Esophagus squamous epithelium (tissue), 4 donors: ENCODE data around the gene CDT1.

Experiments
- POLR2A ChIP-seq, 4 donors: fragments of 450-650 bp; IDR thresholded peaks; one replicate each; pipeline ENCODE4 v1.6.1; 2017; ENCODE audit warnings: antibody characterized with exemption in 4 of 4, mild to moderate bottlenecking in 4 of 4, moderate library complexity in 3 of 4
- TF ChIP-seq, protein P1 (sequence below), 6 experiments: fragments of 450-650 bp in 4 of 6; fragments of 200-600 bp in 2 of 6; sonication (generic) in 2 of 6; IDR thresholded peaks; one replicate each; pipeline ENCODE4 v1.5.1; 2016 to 2019; ENCODE audit warnings: antibody characterized with exemption in 6 of 6, mild to moderate bottlenecking in 4 of 6, moderate library complexity in 4 of 6

DNA sequence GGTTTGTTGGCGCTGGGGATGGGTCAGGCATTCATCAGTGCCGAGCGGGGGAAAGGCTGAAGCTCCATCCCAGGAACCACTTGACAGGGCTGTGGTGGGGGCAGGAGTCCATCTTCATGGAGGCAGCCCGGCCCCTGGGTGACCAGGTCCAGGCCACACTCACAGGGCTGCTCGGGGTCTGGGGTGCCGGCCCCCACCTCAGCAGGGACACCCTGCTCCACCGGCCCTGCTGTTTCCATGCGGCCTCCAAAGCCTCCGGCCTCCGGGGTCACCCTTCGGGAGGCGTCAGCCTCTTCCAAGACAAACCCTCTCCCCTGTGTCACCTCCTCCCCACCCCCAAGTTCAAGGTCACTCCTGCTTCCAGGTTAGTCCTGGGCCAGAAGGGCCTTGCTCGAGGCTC is 31.1 kb downstream of the CDT1 start:
- TF ChIP-seq, protein P1, sequence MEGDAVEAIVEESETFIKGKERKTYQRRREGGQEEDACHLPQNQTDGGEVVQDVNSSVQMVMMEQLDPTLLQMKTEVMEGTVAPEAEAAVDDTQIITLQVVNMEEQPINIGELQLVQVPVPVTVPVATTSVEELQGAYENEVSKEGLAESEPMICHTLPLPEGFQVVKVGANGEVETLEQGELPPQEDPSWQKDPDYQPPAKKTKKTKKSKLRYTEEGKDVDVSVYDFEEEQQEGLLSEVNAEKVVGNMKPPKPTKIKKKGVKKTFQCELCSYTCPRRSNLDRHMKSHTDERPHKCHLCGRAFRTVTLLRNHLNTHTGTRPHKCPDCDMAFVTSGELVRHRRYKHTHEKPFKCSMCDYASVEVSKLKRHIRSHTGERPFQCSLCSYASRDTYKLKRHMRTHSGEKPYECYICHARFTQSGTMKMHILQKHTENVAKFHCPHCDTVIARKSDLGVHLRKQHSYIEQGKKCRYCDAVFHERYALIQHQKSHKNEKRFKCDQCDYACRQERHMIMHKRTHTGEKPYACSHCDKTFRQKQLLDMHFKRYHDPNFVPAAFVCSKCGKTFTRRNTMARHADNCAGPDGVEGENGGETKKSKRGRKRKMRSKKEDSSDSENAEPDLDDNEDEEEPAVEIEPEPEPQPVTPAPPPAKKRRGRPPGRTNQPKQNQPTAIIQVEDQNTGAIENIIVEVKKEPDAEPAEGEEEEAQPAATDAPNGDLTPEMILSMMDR (IDR thresholded peaks at IDR 0.05): no peak
- TF ChIP-seq POLR2A (IDR thresholded peaks at IDR 0.05): no peak
